EH (cell line): ENCODE data around the gene DLX1.
A peak's percentile ranks its signal among the peaks of the same experiment; 100 is the strongest.
"Not testable (repeated sequence)": the region's sequence is repeated elsewhere in the genome, so short reads cannot be mapped to it uniquely, and the experiment has no call there.

Experiments
- DNase-seq: peaks from one replicate; pipeline ENCODE4 v3.0.0-alpha.2; 2015; ENCODE audit warnings: low read depth

The DLX1 gene

GRCh38 chr2:172098650-172099471 lies 13.6 kb downstream of the DLX1 start:
- DNase-seq = peak; percentile 90

GRCh38 chr2:172099472-172100079 lies 14.3 kb downstream of the DLX1 start:
- no peak for DNase-seq

GRCh38 chr2:172100080-172100934 lies 15.0 kb downstream of the DLX1 start:
- DNase-seq = peak; percentile 52

- DNase-seq = peak; percentile 59
Observed at GRCh38 chr2:172100935-172101820, 15.9 kb downstream of the DLX1 start.

- DNase-seq = peak; percentile 50
Observed at GRCh38 chr2:172101821-172102390, 16.6 kb downstream of the DLX1 start.

- DNase-seq = peak; percentile 94
Observed at GRCh38 chr2:172102391-172103359, 17.4 kb downstream of the DLX1 start, which contains the start of gene DLX2. Gene DLX2 (minus strand): TSS chr2:172102900. CDS start chr2:172102538, 362 bp downstream.

GRCh38 chr2:172103471-172104272 lies 18.4 kb downstream of the DLX1 start:
- peak; percentile 85 for DNase-seq

- no peak for DNase-seq
Observed at GRCh38 chr2:172105471-172106107, 20.3 kb downstream of the DLX1 start.

GRCh38 chr2:172106108-172106961 lies 21.0 kb downstream of the DLX1 start:
- peak; percentile 75 for DNase-seq

- no peak for DNase-seq
Observed at GRCh38 chr2:172107690-172108586, 22.6 kb downstream of the DLX1 start.

GRCh38 chr2:172108587-172108930 lies 23.3 kb downstream of the DLX1 start:
- DNase-seq = no peak

- no peak for DNase-seq
Observed at GRCh38 chr2:172109256-172109987, 24.1 kb downstream of the DLX1 start.

- no peak for DNase-seq
Observed at GRCh38 chr2:172109988-172110811, 24.9 kb downstream of the DLX1 start.

- peak; percentile 75 for DNase-seq
Observed at GRCh38 chr2:172113617-172114016, 28.3 kb downstream of the DLX1 start.

- DNase-seq = not testable (repeated sequence)
Observed at GRCh38 chr2:172114176-172114575, 28.9 kb downstream of the DLX1 start.
